Measurements from ENCODE around the gene TM9SF1. TPM values are rescaled to one million over a fixed set of nuclear protein-coding genes. Genes with fewer than 3 reads are reported as not detected.
A peak's percentile ranks its signal among the peaks of the same experiment; 100 is the strongest.

The TM9SF1 gene
- total and polyA plus RNA-seq, 2 of the 13 experiments (the other 11 are each of a cell fraction or from before 2014, with no cell fraction given): 83.2 to 110 TPM

- peak; percentile 97 for TF ChIP-seq MXD4 (CRISPR knock-in tag; IDR thresholded peaks at IDR 0.05)
- peak; percentile 100 for TF ChIP-seq SAP130 (CRISPR knock-in tag; IDR thresholded peaks at IDR 0.05; ENCODE audit: low read depth)
- peak; percentile 92; the same call in 1 of the 2 replicates for TF ChIP-seq ZNF512B (CRISPR knock-in tag; IDR thresholded peaks at IDR 0.05; ENCODE audit: borderline replicate concordance)
- peak; percentile 93 for TF ChIP-seq RFXAP (CRISPR knock-in tag; IDR thresholded peaks at IDR 0.05; ENCODE audit: borderline replicate concordance)
- peak; percentile 7 to 39; a peak in 1 of 4 replicates for TF ChIP-seq EP300 (IDR thresholded peaks at IDR 0.05; ENCODE audit: low read depth in 2 of 2, low read length in 2 of 2)
- TF ChIP-seq EP300 (CRISPR knock-in tag; IDR thresholded peaks at IDR 0.05; ENCODE audit: borderline replicate concordance): peak; percentile 59; the same call in 1 of the 2 replicates
- peak; percentile 99 for TF ChIP-seq GLI4 (CRISPR knock-in tag; IDR thresholded peaks at IDR 0.05; ENCODE audit: borderline replicate concordance)
- peak; percentile 91 for TF ChIP-seq ZFYVE20 (CRISPR knock-in tag; IDR thresholded peaks at IDR 0.05; ENCODE audit: borderline replicate concordance, low read depth)
- 0 out of 2 replicates have a peak, but pooled peaks have one; percentile 12 for TF ChIP-seq LCORL (IDR thresholded peaks at IDR 0.05)
- TF ChIP-seq LCORL (CRISPR knock-in tag; IDR thresholded peaks at IDR 0.05): peak; percentile 96; the same call in 1 of the 2 replicates
- no peak for TF ChIP-seq SUZ12 (IDR thresholded peaks at IDR 0.05; ENCODE audit: low read depth, low read length)
- TF ChIP-seq, protein P1, sequence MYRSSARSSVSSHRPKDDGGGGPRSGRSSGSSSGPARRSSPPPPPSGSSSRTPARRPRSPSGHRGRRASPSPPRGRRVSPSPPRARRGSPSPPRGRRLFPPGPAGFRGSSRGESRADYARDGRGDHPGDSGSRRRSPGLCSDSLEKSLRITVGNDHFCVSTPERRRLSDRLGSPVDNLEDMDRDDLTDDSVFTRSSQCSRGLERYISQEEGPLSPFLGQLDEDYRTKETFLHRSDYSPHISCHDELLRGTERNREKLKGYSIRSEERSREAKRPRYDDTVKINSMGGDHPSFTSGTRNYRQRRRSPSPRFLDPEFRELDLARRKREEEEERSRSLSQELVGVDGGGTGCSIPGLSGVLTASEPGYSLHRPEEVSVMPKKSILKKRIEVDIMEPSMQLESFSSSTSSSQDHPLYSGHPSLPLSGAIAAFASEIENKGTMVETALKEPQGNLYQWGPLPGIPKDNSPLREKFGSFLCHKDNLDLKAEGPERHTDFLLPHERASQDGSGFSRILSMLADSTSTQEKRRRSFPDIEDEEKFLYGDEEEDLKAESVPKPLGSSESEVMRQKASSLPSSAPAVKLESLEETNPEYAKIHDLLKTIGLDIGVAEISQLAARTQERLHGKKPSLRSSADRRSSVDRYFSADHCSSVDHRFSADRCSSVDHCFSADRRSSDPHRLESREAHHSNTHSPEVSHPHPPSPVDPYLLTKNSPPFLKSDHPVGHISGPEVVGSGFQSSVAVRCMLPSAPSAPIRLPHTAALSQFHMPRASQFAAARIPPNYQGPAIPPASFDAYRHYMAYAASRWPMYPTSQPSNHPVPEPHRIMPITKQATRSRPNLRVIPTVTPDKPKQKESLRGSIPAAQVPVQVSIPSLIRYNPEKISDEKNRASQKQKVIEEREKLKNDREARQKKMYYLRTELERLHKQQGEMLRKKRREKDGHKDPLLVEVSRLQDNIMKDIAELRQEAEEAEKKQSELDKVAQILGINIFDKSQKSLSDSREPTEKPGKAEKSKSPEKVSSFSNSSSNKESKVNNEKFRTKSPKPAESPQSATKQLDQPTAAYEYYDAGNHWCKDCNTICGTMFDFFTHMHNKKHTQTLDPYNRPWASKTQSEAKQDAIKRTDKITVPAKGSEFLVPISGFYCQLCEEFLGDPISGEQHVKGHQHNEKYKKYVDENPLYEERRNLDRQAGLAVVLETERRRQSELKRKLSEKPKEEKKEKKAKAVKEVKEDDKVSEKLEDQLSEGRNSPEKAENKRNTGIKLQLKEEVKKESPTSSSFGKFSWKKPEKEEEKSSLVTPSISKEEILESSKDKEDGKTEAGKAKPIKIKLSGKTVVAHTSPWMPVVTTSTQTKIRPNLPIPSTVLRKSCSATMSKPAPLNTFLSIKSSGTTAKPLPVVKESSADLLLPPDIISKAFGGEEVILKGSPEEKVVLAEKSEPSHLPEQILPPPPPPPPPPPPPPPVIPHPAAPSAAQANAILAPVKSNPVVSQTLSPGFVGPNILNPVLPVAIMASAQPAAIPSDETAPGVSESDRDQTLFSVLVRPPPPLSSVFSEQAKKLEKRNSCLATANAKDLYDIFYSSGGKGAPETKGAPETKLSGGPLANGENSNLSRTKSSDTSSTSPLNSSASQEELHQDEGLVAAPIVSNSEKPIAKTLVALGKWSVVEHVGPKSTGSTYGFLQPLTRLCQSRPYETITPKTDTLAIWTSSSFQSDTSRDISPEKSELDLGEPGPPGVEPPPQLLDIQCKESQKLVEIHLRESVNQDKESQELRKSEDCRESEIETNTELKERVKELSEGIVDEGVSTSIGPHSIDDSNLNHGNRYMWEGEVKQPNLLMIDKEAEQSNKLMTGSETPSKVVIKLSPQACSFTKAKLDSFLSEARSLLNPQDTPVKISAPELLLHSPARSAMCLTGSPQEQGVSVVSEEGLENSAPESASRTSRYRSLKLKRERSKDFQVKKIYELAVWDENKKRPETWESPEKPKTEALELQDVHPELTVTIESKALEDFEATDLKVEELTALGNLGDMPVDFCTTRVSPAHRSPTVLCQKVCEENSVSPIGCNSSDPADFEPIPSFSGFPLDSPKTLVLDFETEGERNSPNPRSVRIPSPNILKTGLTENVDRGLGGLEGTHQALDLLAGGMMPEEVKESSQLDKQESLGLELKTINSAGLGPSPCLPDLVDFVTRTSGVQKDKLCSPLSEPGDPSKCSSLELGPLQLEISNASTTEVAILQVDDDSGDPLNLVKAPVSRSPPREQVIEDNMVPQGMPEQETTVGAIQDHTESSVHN (CRISPR knock-in tag; IDR thresholded peaks at IDR 0.05): peak; percentile 98; the same call in 1 of the 2 replicates
- peak; percentile 100 for TF ChIP-seq DMAP1 (CRISPR knock-in tag; IDR thresholded peaks at IDR 0.05)
- peak; percentile 96 for TF ChIP-seq ZSCAN9 (CRISPR knock-in tag; IDR thresholded peaks at IDR 0.05; ENCODE audit: borderline replicate concordance)
- TF ChIP-seq ZSCAN12 (CRISPR knock-in tag; IDR thresholded peaks at IDR 0.05): peak; percentile 98
- TF ChIP-seq HDAC2 (CRISPR knock-in tag; IDR thresholded peaks at IDR 0.05): peak; percentile 91
- peak; percentile 73; the same call in 2 of the 3 replicates for TF ChIP-seq MXI1 (IDR thresholded peaks at IDR 0.05; ENCODE audit: borderline replicate concordance, low read depth, low read length)
- TF ChIP-seq BHLHE40 (IDR thresholded peaks at IDR 0.05; ENCODE audit: low read length): no peak; the same call in 1 of the 2 replicates
- TF ChIP-seq ZNF652 (CRISPR knock-in tag; IDR thresholded peaks at IDR 0.05; ENCODE audit: borderline replicate concordance, low read depth): peak; percentile 19
Measured at GRCh38 chr14:24195186-24196070, at the start of gene TM9SF1 (continued).
